ENCODE measurements around the gene ADM. TPM values are rescaled to one million over a fixed set of nuclear protein-coding genes. Genes with fewer than 3 reads are reported as not detected.

ADM gene
- total RNA-seq, 3 donors from 2014 or later: 0.43 TPM; not detected in 1

- peaks cover 27% of the 10 kb centered on the region for H3K27me3 Mint-ChIP-seq (ENCODE audit: low read depth)
- peak overlapping the region; percentile 96 for H3K4me3 Mint-ChIP-seq
- no peaks in the 10 kb centered on the region for H3K36me3 Mint-ChIP-seq (ENCODE audit: insufficient read depth)
- H3K9me3 Mint-ChIP-seq: no peaks in the 10 kb centered on the region
- no peak for ATAC-seq
- peaks cover 51% of the 10 kb centered on the region for H3K4me1 Mint-ChIP-seq (ENCODE audit: low read depth)
- DNase-seq: no peak
Observed at GRCh38 chr11:10301656-10302358, 3.1 kb upstream of the ADM start.

GRCh38 chr11:10302359-10302743, 2.5 kb upstream of the ADM start:
- Mint-ChIP-seq H3K4me3 (peak overlapping the region; percentile 96), H3K36me3 (ENCODE audit: insufficient read depth) (no peaks in the 10 kb centered on the region), H3K9me3 (no peaks in the 10 kb centered on the region), H3K4me1 (ENCODE audit: low read depth) (peaks cover 55% of the 10 kb centered on the region), H3K27me3 (ENCODE audit: low read depth) (peaks cover 28% of the 10 kb centered on the region)
- ATAC-seq (no peak), DNase-seq (no peak)

- no peaks in the 10 kb centered on the region for H3K9me3 Mint-ChIP-seq
- DNase-seq (peak; percentile 64), ATAC-seq (peak in 1 of 2 donors; percentile 4)
- peaks cover 28% of the 10 kb centered on the region for H3K27me3 Mint-ChIP-seq (ENCODE audit: low read depth)
- peak overlapping the region; percentile 96 for H3K4me3 Mint-ChIP-seq
- H3K4me1 Mint-ChIP-seq (ENCODE audit: low read depth): peaks cover 54% of the 10 kb centered on the region
- no peaks in the 10 kb centered on the region for H3K36me3 Mint-ChIP-seq (ENCODE audit: insufficient read depth)
Observed at GRCh38 chr11:10302744-10303557, 1.9 kb upstream of the ADM start.

- peaks cover 28% of the 10 kb centered on the region for H3K27me3 Mint-ChIP-seq (ENCODE audit: low read depth)
- no peaks in the 10 kb centered on the region for H3K36me3 Mint-ChIP-seq (ENCODE audit: insufficient read depth)
- DNase-seq (no peak), ATAC-seq (peak; percentile 2 to 5)
- H3K9me3 Mint-ChIP-seq: no peaks in the 10 kb centered on the region
- peak overlapping the region; percentile 96 for H3K4me3 Mint-ChIP-seq
- peaks cover 55% of the 10 kb centered on the region for H3K4me1 Mint-ChIP-seq (ENCODE audit: low read depth)
Observed at GRCh38 chr11:10303558-10304363, 1.1 kb upstream of the ADM start.

GRCh38 chr11:10305262-10305963, 540 bp downstream of the ADM start:
- ATAC-seq (peak; percentile 12 to 15), DNase-seq (no peak)
- Mint-ChIP-seq H3K4me3 (peak overlapping the region; percentile 96), H3K36me3 (ENCODE audit: insufficient read depth) (no peaks in the 10 kb centered on the region), H3K9me3 (no peaks in the 10 kb centered on the region), H3K4me1 (ENCODE audit: low read depth) (peaks cover 51% of the 10 kb centered on the region), H3K27me3 (ENCODE audit: low read depth) (peaks cover 39% of the 10 kb centered on the region)

- ATAC-seq (no peak), DNase-seq (no peak)
- Mint-ChIP-seq H3K9me3 (no peaks in the 10 kb centered on the region), H3K4me1 (ENCODE audit: low read depth) (peaks cover 51% of the 10 kb centered on the region), H3K27me3 (ENCODE audit: low read depth) (peaks cover 40% of the 10 kb centered on the region), H3K4me3 (peak overlapping the region; percentile 96), H3K36me3 (ENCODE audit: insufficient read depth) (no peaks in the 10 kb centered on the region)
Observed at GRCh38 chr11:10305964-10306918, 1.4 kb downstream of the ADM start.

GRCh38 chr11:10307022-10307399, 2.1 kb downstream of the ADM start:
- no peak for ATAC-seq

GRCh38 chr11:10307400-10308200, 2.7 kb downstream of the ADM start:
- Mint-ChIP-seq H3K36me3 (ENCODE audit: insufficient read depth) (no peaks in the 10 kb centered on the region), H3K27me3 (ENCODE audit: low read depth) (peaks cover 37% of the 10 kb centered on the region)
- ATAC-seq: peak; percentile 69 to 70

More at GRCh38 chr11:10307022-10307399, 2.1 kb downstream of the ADM start:
- Mint-ChIP-seq H3K36me3 (ENCODE audit: insufficient read depth) (no peaks in the 10 kb centered on the region), H3K4me1 (ENCODE audit: low read depth) (peaks cover 49% of the 10 kb centered on the region), H3K4me3 (peak overlapping the region; percentile 96), H3K9me3 (no peaks in the 10 kb centered on the region), H3K27me3 (ENCODE audit: low read depth) (peaks cover 41% of the 10 kb centered on the region)
- no peak for DNase-seq

GRCh38 chr11:10308201-10308954, 3.5 kb downstream of the ADM start:
- Mint-ChIP-seq H3K4me1 (ENCODE audit: low read depth) (peaks cover 38% of the 10 kb centered on the region), H3K27me3 (ENCODE audit: low read depth) (peaks cover 35% of the 10 kb centered on the region), H3K9me3 (no peaks in the 10 kb centered on the region), H3K4me3 (peak overlapping the region; percentile 96), H3K36me3 (ENCODE audit: insufficient read depth) (no peaks in the 10 kb centered on the region)
- ATAC-seq (no peak), DNase-seq (no peak)

More at GRCh38 chr11:10307400-10308200, 2.7 kb downstream of the ADM start:
- Mint-ChIP-seq H3K4me1 (ENCODE audit: low read depth) (peaks cover 45% of the 10 kb centered on the region), H3K4me3 (peak overlapping the region; percentile 96), H3K9me3 (no peaks in the 10 kb centered on the region)
- DNase-seq: peak; percentile 90

GRCh38 chr11:10309163-10310093, 4.6 kb downstream of the ADM start:
- ATAC-seq (no peak), DNase-seq (no peak)
- peaks cover 29% of the 10 kb centered on the region for H3K4me1 Mint-ChIP-seq (ENCODE audit: low read depth)
- peaks cover 34% of the 10 kb centered on the region for H3K27me3 Mint-ChIP-seq (ENCODE audit: low read depth)
- no peak overlapping the region for H3K4me3 Mint-ChIP-seq
- H3K9me3 Mint-ChIP-seq: no peaks in the 10 kb centered on the region
- H3K36me3 Mint-ChIP-seq (ENCODE audit: insufficient read depth): no peaks in the 10 kb centered on the region

GRCh38 chr11:10310301-10310841, 5.5 kb downstream of the ADM start:
- no peak overlapping the region for H3K4me3 Mint-ChIP-seq
- no peaks in the 10 kb centered on the region for H3K9me3 Mint-ChIP-seq
- peaks cover 24% of the 10 kb centered on the region for H3K4me1 Mint-ChIP-seq (ENCODE audit: low read depth)
- no peaks in the 10 kb centered on the region for H3K36me3 Mint-ChIP-seq (ENCODE audit: insufficient read depth)
- no peak for DNase-seq
- no peak for ATAC-seq
- peaks cover 35% of the 10 kb centered on the region for H3K27me3 Mint-ChIP-seq (ENCODE audit: low read depth)

Measured in activated T-cell treated with anti-CD3 and anti-CD28 coated beads, Interleukin-2, amount 50 U/mL, for 4 hours (primary cell).